Epithelial cell of prostate (primary cell): ENCODE measurements around the gene THSD4.

Experiments used
- DNase-seq: peaks from one replicate; pipeline ENCODE4 v3.0.0-alpha.2; 2011; ENCODE audit warnings: low read depth, low spot score
- H3K27ac ChIP-seq: fragments of 450-650 bp; 2 replicates; pipeline ENCODE4 v1.5.1; 2017; ENCODE audit warnings: mild to moderate bottlenecking

Gene THSD4

GRCh38 chr15:71760852-71761251 lies 645.6 kb downstream of the THSD4 start:
- H3K27ac ChIP-seq: peak overlapping the region; percentile 65
- no peak for DNase-seq

GRCh38 chr15:71761649-71762048 lies 646.4 kb downstream of the THSD4 start:
- peak; percentile 68 for DNase-seq
- H3K27ac ChIP-seq: peak overlapping the region; percentile 65

- no peak for DNase-seq
These were observed 652.9 kb downstream of the THSD4 start for GRCh38 chr15:71768184-71768583.

GRCh38 chr15:71773206-71773859 lies 658.1 kb downstream of the THSD4 start:
- no peak overlapping the region for H3K27ac ChIP-seq
- no peak for DNase-seq

More at GRCh38 chr15:71768184-71768583, 652.9 kb downstream of the THSD4 start:
- H3K27ac ChIP-seq: no peak overlapping the region

GRCh38 chr15:71775856-71776255 lies 660.6 kb downstream of the THSD4 start:
- no peak for DNase-seq
- H3K27ac ChIP-seq: no peak overlapping the region

- DNase-seq: no peak
- no peak overlapping the region for H3K27ac ChIP-seq
These were observed 661.0 kb downstream of the THSD4 start for GRCh38 chr15:71776304-71776703.

- no peak for DNase-seq
- no peak overlapping the region for H3K27ac ChIP-seq
These were observed 662.1 kb downstream of the THSD4 start for GRCh38 chr15:71777216-71777943.

- H3K27ac ChIP-seq: no peak overlapping the region
- DNase-seq: no peak
These were observed 664.0 kb downstream of the THSD4 start for GRCh38 chr15:71779073-71779797.

- DNase-seq: no peak
- H3K27ac ChIP-seq: peak overlapping the region; percentile 27
These were observed 665.1 kb downstream of the THSD4 start for GRCh38 chr15:71780115-71780976.

- DNase-seq: no peak
- no peak overlapping the region for H3K27ac ChIP-seq
These were observed 666.1 kb downstream of the THSD4 start for GRCh38 chr15:71781179-71781964.

GRCh38 chr15:71781965-71782265 lies 666.6 kb downstream of the THSD4 start:
- H3K27ac ChIP-seq: no peak overlapping the region
- no peak for DNase-seq

- no peak for DNase-seq
These were observed 667.3 kb downstream of the THSD4 start for GRCh38 chr15:71782422-71783165.

GRCh38 chr15:71784719-71785118 lies 669.4 kb downstream of the THSD4 start:
- DNase-seq: no peak
- H3K27ac ChIP-seq: no peak overlapping the region

More at GRCh38 chr15:71782422-71783165, 667.3 kb downstream of the THSD4 start:
- no peak overlapping the region for H3K27ac ChIP-seq

- DNase-seq: no peak
- no peak overlapping the region for H3K27ac ChIP-seq
These were observed 670.7 kb downstream of the THSD4 start for GRCh38 chr15:71785996-71786395.

- H3K27ac ChIP-seq: no peak overlapping the region
- DNase-seq: no peak
These were observed 671.4 kb downstream of the THSD4 start for GRCh38 chr15:71786673-71787072.

GRCh38 chr15:71788646-71789579 lies 673.6 kb downstream of the THSD4 start:
- no peak for DNase-seq
- H3K27ac ChIP-seq: no peak overlapping the region

GRCh38 chr15:71789616-71790015 lies 674.3 kb downstream of the THSD4 start:
- no peak for DNase-seq
- H3K27ac ChIP-seq: peak overlapping the region; percentile 95

- peak; percentile 53 for DNase-seq
- H3K27ac ChIP-seq: peak overlapping the region; percentile 95
These were observed 674.8 kb downstream of the THSD4 start for GRCh38 chr15:71790081-71790480.
